Smooth muscle cell (in vitro differentiated cells): ENCODE data around the gene TRAF5. TPM values are rescaled to one million over a fixed set of nuclear protein-coding genes. Genes with fewer than 3 reads are reported as not detected.

Experiments used
- DNase-seq: peaks from one replicate; lab custom pipeline; 2025; ENCODE audit not compliant: unreplicated experiment; lab: John Stamatoyannopoulos, UW
- H2AFZ ChIP-seq: fragments of 200-600 bp; sonication (generic); 2 replicates; pipeline ENCODE4 v1.6.0; 2016; ENCODE audit warnings: antibody characterized with exemption, low read depth, mild to moderate bottlenecking
- H3F3A ChIP-seq: fragments of 200-600 bp; sonication (generic); 2 replicates; pipeline ENCODE4 v1.6.0; 2017; ENCODE audit warnings: antibody characterized with exemption, low read depth
- H3K27ac ChIP-seq: fragments of 200-600 bp; sonication (generic); 2 replicates; pipeline ENCODE4 v1.5.1; 2016; ENCODE audit warnings: low read depth, mild to moderate bottlenecking
- H3K27me3 ChIP-seq: fragments of 200-600 bp; sonication (generic); 2 replicates; pipeline ENCODE4 v1.6.1; 2016; ENCODE audit warnings: low read depth, mild to moderate bottlenecking
- H3K36me3 ChIP-seq: fragments of 200-600 bp; sonication (generic); 2 replicates; pipeline ENCODE4 v1.5.1; 2016; ENCODE audit warnings: low read depth
- H3K4me1 ChIP-seq: fragments of 200-600 bp; sonication (generic); 2 replicates; pipeline ENCODE4 v1.5.1; 2016; ENCODE audit warnings: low read depth
- H3K4me2 ChIP-seq: fragments of 200-600 bp; sonication (generic); 2 replicates; pipeline ENCODE4 v1.6.0; 2016; ENCODE audit warnings: mild to moderate bottlenecking
- H3K4me3 ChIP-seq: fragments of 200-600 bp; sonication (generic); 2 replicates; pipeline ENCODE4 v1.5.1; 2016; ENCODE audit warnings: mild to moderate bottlenecking
- H3K79me2 ChIP-seq: fragments of 200-600 bp; sonication (generic); 2 replicates; pipeline ENCODE4 v1.6.0; 2016; ENCODE audit warnings: low read depth, mild to moderate bottlenecking
- H3K9ac ChIP-seq: fragments of 200-600 bp; sonication (generic); 2 replicates; pipeline ENCODE4 v1.6.0; 2016; ENCODE audit warnings: low read depth
- H3K9me3 ChIP-seq: fragments of 200-600 bp; sonication (generic); replicated peaks from 2 replicates; pipeline ENCODE4 v1.5.1; 2016; ENCODE audit warnings: low read depth
- H4K20me1 ChIP-seq: fragments of 200-600 bp; sonication (generic); 2 replicates; pipeline ENCODE4 v1.6.0; 2016; ENCODE audit warnings: low read depth
- CTCF ChIP-seq: fragments of 200-600 bp; sonication (generic); IDR thresholded peaks from 2 replicates; pipeline ENCODE4 v1.5.1; 2017; ENCODE audit warnings: borderline replicate concordance, mild to moderate bottlenecking, antibody characterized with exemption; ENCODE audit not compliant: insufficient read depth, poor library complexity, severe bottlenecking
- WGBS: methylation state at CpG from one replicate; pipeline ENCODE4 v1.1.7; 2016; ENCODE audit warnings: low lambda C conversion rate; 5-methylcytosine and 5-hydroxymethylcytosine counted together
- polyA plus RNA-seq: library from polyadenylated mRNA; unstranded; fragments of >200 nt; fragmentation: Nextera tagmentation; extraction: Ambion mirVana; gene quantifications from 2 replicates; pipeline ENCODE4 v1.2.1, GENCODE V29; 2016
- total RNA-seq: library from RNA; depleted of rRNA; stranded (reverse); fragments of >200 nt; gene quantifications from 2 replicates; pipeline ENCODE4 v1.2.3, GENCODE V29; 2014

The TRAF5 gene
- total and polyA plus RNA-seq, 2 experiments from 2014 or later, result 6.1 to 15.0 TPM

GRCh38 chr1:211370669-211371068, 44.0 kb downstream of the TRAF5 start:
- no peaks in the 10 kb centered on the region for H3K79me2 ChIP-seq
- no peak for TF ChIP-seq CTCF

GRCh38 chr1:211371406-211372105, 44.9 kb downstream of the TRAF5 start:
- DNase-seq, result no peak
- H3K4me2 ChIP-seq, result no peak overlapping the region

More at GRCh38 chr1:211370669-211371068, 44.0 kb downstream of the TRAF5 start:
- no peaks in the 10 kb centered on the region for H3K27me3 ChIP-seq
- H3K27ac ChIP-seq, result no peak overlapping the region
- peaks cover 5% of the 10 kb centered on the region for H3K4me1 ChIP-seq
- H3K9me3 ChIP-seq, result no peaks in the 10 kb centered on the region
- WGBS, result 95% methylated on average over 2 of the region's 2 CpGs
- H3K4me3 ChIP-seq, result no peak overlapping the region
- H2AFZ ChIP-seq, result no peak overlapping the region
- no peaks in the 10 kb centered on the region for H3F3A ChIP-seq
- no peak overlapping the region for H3K9ac ChIP-seq
- DNase-seq, result no peak
- H3K4me2 ChIP-seq, result no peak overlapping the region
- H3K36me3 ChIP-seq, result peaks cover 4% of the 10 kb centered on the region
- H4K20me1 ChIP-seq, result no peaks in the 10 kb centered on the region

GRCh38 chr1:211372463-211372862, 45.8 kb downstream of the TRAF5 start:
- Histone ChIP-seq H3K27me3 (no peaks in the 10 kb centered on the region), H3F3A (no peaks in the 10 kb centered on the region), H3K36me3 (peaks cover 6% of the 10 kb centered on the region), H3K9me3 (no peaks in the 10 kb centered on the region), H2AFZ (no peak overlapping the region), H3K9ac (no peak overlapping the region), H3K4me1 (peaks cover 5% of the 10 kb centered on the region), H3K4me3 (no peak overlapping the region), H4K20me1 (no peaks in the 10 kb centered on the region), H3K79me2 (no peaks in the 10 kb centered on the region), H3K4me2 (no peak overlapping the region), H3K27ac (no peak overlapping the region)
- TF ChIP-seq CTCF, result no peak
- DNase-seq, result no peak
- 93% methylated on average over 4 of the region's 4 CpGs for WGBS

More at GRCh38 chr1:211371406-211372105, 44.9 kb downstream of the TRAF5 start:
- Histone ChIP-seq H3K4me1 (peaks cover 5% of the 10 kb centered on the region), H3K27ac (no peak overlapping the region), H3K27me3 (no peaks in the 10 kb centered on the region), H3K36me3 (peaks cover 4% of the 10 kb centered on the region), H3F3A (no peaks in the 10 kb centered on the region), H3K9me3 (no peaks in the 10 kb centered on the region), H2AFZ (no peak overlapping the region), H3K4me3 (no peak overlapping the region), H4K20me1 (no peaks in the 10 kb centered on the region), H3K79me2 (no peaks in the 10 kb centered on the region), H3K9ac (no peak overlapping the region)
- no peak for TF ChIP-seq CTCF
- 95% methylated on average over 1 of the region's 1 CpG for WGBS
